ENCODE measurements around the gene MOB3A. TPM values are rescaled to one million over a fixed set of nuclear protein-coding genes. Genes with fewer than 3 reads are reported as not detected.

MOB3A gene
- total and polyA plus RNA-seq, 4 experiments from 2014 or later, result 29.6 to 135 (median 122) TPM

GRCh38 chr19:2122982-2123381 is 26.9 kb upstream of the MOB3A start:
- Histone ChIP-seq H3K27ac (ENCODE audit: low read depth, low read length) (no peak overlapping the region), H3K4me3 (ENCODE audit: low read length in 2 of 2) (no peak overlapping the region), H3K36me3 (ENCODE audit: insufficient read depth, low read length) (peaks cover 54% of the 10 kb centered on the region), H3K9me3 (ENCODE audit: control insufficient read depth in 1 of 2, low read length in 2 of 2) (no peaks in the 10 kb centered on the region), H3K4me1 (ENCODE audit: insufficient read depth, low read length) (no peaks in the 10 kb centered on the region), H3K27me3 (ENCODE audit: insufficient read depth, low read length) (no peaks in the 10 kb centered on the region)
- CTCF ChIA-PET (ENCODE audit: partially characterized antibody), result no interaction called here
- H3K36me3 Mint-ChIP-seq, result peaks cover 15 to 54% of the 10 kb centered on the region in 2 donors
- peaks cover 0 to 1% (median 0%) of the 10 kb centered on the region in 4 donors for H3K4me1 Mint-ChIP-seq
- intact Hi-C loops (cut with micrococcal nuclease), result no loop called here
- H3K9me3 Mint-ChIP-seq, result no peaks in the 10 kb centered on the region
- no peak for DNase-seq
- H3K27ac Mint-ChIP-seq, result no peak overlapping the region
- no peaks in the 10 kb centered on the region for H3K27me3 Mint-ChIP-seq
- no peak overlapping the region for H3K4me3 Mint-ChIP-seq
- POLR2A ChIA-PET (ENCODE audit: partially characterized antibody), result interaction anchor here (1.0 to 1.2 kb wide), 2 partner anchors 35 to 39 kb away, joined by 3 read pairs; no protein-coding TSS in a partner anchor

GRCh38 chr19:2122251-2122650 is 26.1 kb upstream of the MOB3A start:
- intact Hi-C loops (cut with micrococcal nuclease), result no loop called here
- Mint-ChIP-seq H3K27me3 (no peaks in the 10 kb centered on the region), H3K9me3 (no peaks in the 10 kb centered on the region), H3K27ac (peak overlapping the region in 1 of 7 donors; percentile 50), H3K4me1 (peaks cover 0 to 1% (median 0%) of the 10 kb centered on the region in 4 donors), H3K36me3 (peaks cover 15 to 50% of the 10 kb centered on the region in 2 donors), H3K4me3 (no peak overlapping the region)
- Histone ChIP-seq H3K27me3 (ENCODE audit: insufficient read depth, low read length) (no peaks in the 10 kb centered on the region), H3K4me1 (ENCODE audit: insufficient read depth, low read length) (no peaks in the 10 kb centered on the region), H3K4me3 (ENCODE audit: low read length in 2 of 2) (no peak overlapping the region), H3K27ac (ENCODE audit: low read depth, low read length) (no peak overlapping the region), H3K9me3 (ENCODE audit: control insufficient read depth in 1 of 2, low read length in 2 of 2) (no peaks in the 10 kb centered on the region), H3K36me3 (ENCODE audit: insufficient read depth, low read length) (peaks cover 56% of the 10 kb centered on the region)
- no peak for DNase-seq
- CTCF ChIA-PET (ENCODE audit: partially characterized antibody), result no interaction called here
- POLR2A ChIA-PET (ENCODE audit: partially characterized antibody), result no interaction called here

- H3K4me1 Mint-ChIP-seq, result peaks cover 0 to 1% (median 0%) of the 10 kb centered on the region in 4 donors
- peaks cover 57% of the 10 kb centered on the region for H3K36me3 ChIP-seq (ENCODE audit: insufficient read depth, low read length)
- no peak overlapping the region for H3K4me3 Mint-ChIP-seq
- no peaks in the 10 kb centered on the region for H3K4me1 ChIP-seq (ENCODE audit: insufficient read depth, low read length)
- POLR2A ChIA-PET (ENCODE audit: partially characterized antibody), result no interaction called here
- H3K27ac Mint-ChIP-seq, result no peak overlapping the region
- DNase-seq, result no peak
- H3K9me3 ChIP-seq (ENCODE audit: control insufficient read depth in 1 of 2, low read length in 2 of 2), result no peaks in the 10 kb centered on the region
- no peaks in the 10 kb centered on the region for H3K27me3 Mint-ChIP-seq
- H3K9me3 Mint-ChIP-seq, result no peaks in the 10 kb centered on the region
- H3K4me3 ChIP-seq (ENCODE audit: low read length in 2 of 2), result no peak overlapping the region
- H3K36me3 Mint-ChIP-seq, result peaks cover 15 to 48% of the 10 kb centered on the region in 2 donors
- CTCF ChIA-PET (ENCODE audit: partially characterized antibody), result no interaction called here
- no peak overlapping the region for H3K27ac ChIP-seq (ENCODE audit: low read depth, low read length)
- no peaks in the 10 kb centered on the region for H3K27me3 ChIP-seq (ENCODE audit: insufficient read depth, low read length)
- intact Hi-C loops (cut with micrococcal nuclease), result no loop called here
Measured at GRCh38 chr19:2121416-2122051, 25.4 kb upstream of the MOB3A start.

GRCh38 chr19:2120821-2121220 is 24.7 kb upstream of the MOB3A start:
- Histone ChIP-seq H3K4me3 (ENCODE audit: low read length in 2 of 2) (no peak overlapping the region), H3K27ac (ENCODE audit: low read depth, low read length) (no peak overlapping the region), H3K4me1 (ENCODE audit: insufficient read depth, low read length) (no peaks in the 10 kb centered on the region), H3K9me3 (ENCODE audit: control insufficient read depth in 1 of 2, low read length in 2 of 2) (no peaks in the 10 kb centered on the region), H3K27me3 (ENCODE audit: insufficient read depth, low read length) (no peaks in the 10 kb centered on the region), H3K36me3 (ENCODE audit: insufficient read depth, low read length) (peaks cover 64% of the 10 kb centered on the region)
- Mint-ChIP-seq H3K27me3 (no peaks in the 10 kb centered on the region), H3K9me3 (no peaks in the 10 kb centered on the region), H3K4me1 (peaks cover 0 to 1% (median 0%) of the 10 kb centered on the region in 4 donors), H3K36me3 (peaks cover 15 to 44% of the 10 kb centered on the region in 2 donors), H3K4me3 (no peak overlapping the region), H3K27ac (no peak overlapping the region)
- ChIA-PET CTCF (ENCODE audit: partially characterized antibody) (no interaction called here), POLR2A (ENCODE audit: partially characterized antibody) (no interaction called here)
- intact Hi-C loops (cut with micrococcal nuclease), result no loop called here
- no peak for DNase-seq

GRCh38 chr19:2119921-2120785 is 24.0 kb upstream of the MOB3A start:
- Histone ChIP-seq H3K4me3 (ENCODE audit: low read length in 2 of 2) (no peak overlapping the region), H3K36me3 (ENCODE audit: insufficient read depth, low read length) (peaks cover 70% of the 10 kb centered on the region), H3K27ac (ENCODE audit: low read depth, low read length) (no peak overlapping the region), H3K4me1 (ENCODE audit: insufficient read depth, low read length) (no peaks in the 10 kb centered on the region), H3K27me3 (ENCODE audit: insufficient read depth, low read length) (no peaks in the 10 kb centered on the region), H3K9me3 (ENCODE audit: control insufficient read depth in 1 of 2, low read length in 2 of 2) (no peaks in the 10 kb centered on the region)
- peak overlapping the region in 1 of 7 donors; percentile 46 for H3K27ac Mint-ChIP-seq
- H3K27me3 Mint-ChIP-seq, result no peaks in the 10 kb centered on the region
- ChIA-PET CTCF (ENCODE audit: partially characterized antibody) (no interaction called here), POLR2A (ENCODE audit: partially characterized antibody) (no interaction called here)
- H3K36me3 Mint-ChIP-seq, result peaks cover 17 to 42% of the 10 kb centered on the region in 2 donors
- peaks cover 0 to 1% (median 0%) of the 10 kb centered on the region in 4 donors for H3K4me1 Mint-ChIP-seq
- no peaks in the 10 kb centered on the region for H3K9me3 Mint-ChIP-seq
- intact Hi-C loops (cut with micrococcal nuclease), result no loop called here
- no peak overlapping the region for H3K4me3 Mint-ChIP-seq
- DNase-seq, result no peak

GRCh38 chr19:2118438-2118837 is 22.3 kb upstream of the MOB3A start:
- H3K9me3 Mint-ChIP-seq, result no peaks in the 10 kb centered on the region
- peaks cover 0 to 5% (median 2%) of the 10 kb centered on the region in 4 donors for H3K4me1 Mint-ChIP-seq
- Histone ChIP-seq H3K27ac (ENCODE audit: low read depth, low read length) (no peak overlapping the region), H3K36me3 (ENCODE audit: insufficient read depth, low read length) (peaks cover 85% of the 10 kb centered on the region), H3K4me3 (ENCODE audit: low read length in 2 of 2) (no peak overlapping the region), H3K9me3 (ENCODE audit: control insufficient read depth in 1 of 2, low read length in 2 of 2) (no peaks in the 10 kb centered on the region), H3K4me1 (ENCODE audit: insufficient read depth, low read length) (no peaks in the 10 kb centered on the region), H3K27me3 (ENCODE audit: insufficient read depth, low read length) (no peaks in the 10 kb centered on the region)
- intact Hi-C loops (cut with micrococcal nuclease), result no loop called here
- DNase-seq, result no peak
- ChIA-PET POLR2A (ENCODE audit: partially characterized antibody) (no interaction called here), CTCF (ENCODE audit: partially characterized antibody) (no interaction called here)
- no peak overlapping the region for H3K4me3 Mint-ChIP-seq
- H3K27me3 Mint-ChIP-seq, result no peaks in the 10 kb centered on the region
- peak overlapping the region in 2 of 7 donors; percentile 22 to 64 for H3K27ac Mint-ChIP-seq
- H3K36me3 Mint-ChIP-seq, result peaks cover 29 to 49% of the 10 kb centered on the region in 2 donors

GRCh38 chr19:2117215-2117960 is 21.3 kb upstream of the MOB3A start:
- Histone ChIP-seq H3K27me3 (ENCODE audit: insufficient read depth, low read length) (no peaks in the 10 kb centered on the region), H3K36me3 (ENCODE audit: insufficient read depth, low read length) (peaks cover 83% of the 10 kb centered on the region), H3K4me1 (ENCODE audit: insufficient read depth, low read length) (no peaks in the 10 kb centered on the region), H3K4me3 (ENCODE audit: low read length in 2 of 2) (no peak overlapping the region), H3K9me3 (ENCODE audit: control insufficient read depth in 1 of 2, low read length in 2 of 2) (no peaks in the 10 kb centered on the region), H3K27ac (ENCODE audit: low read depth, low read length) (no peak overlapping the region)
- Mint-ChIP-seq H3K4me3 (no peak overlapping the region), H3K27ac (no peak overlapping the region), H3K9me3 (no peaks in the 10 kb centered on the region), H3K4me1 (peaks cover 0 to 6% (median 3%) of the 10 kb centered on the region in 4 donors), H3K27me3 (no peaks in the 10 kb centered on the region), H3K36me3 (peaks cover 31 to 46% of the 10 kb centered on the region in 2 donors)
- ChIA-PET POLR2A (ENCODE audit: partially characterized antibody) (no interaction called here), CTCF (ENCODE audit: partially characterized antibody) (no interaction called here)
- intact Hi-C loops (cut with micrococcal nuclease), result no loop called here
- no peak for DNase-seq
